Nephron (organoid): ENCODE results near the gene CD2AP.
"Not testable (repeated sequence)": the region's sequence is repeated elsewhere in the genome, so short reads cannot be mapped to it uniquely, and the experiment has no call there.

Source experiments
- H3K27ac Mint-ChIP-seq, 3 experiments: 2 replicates each; pipeline ENCODE4 v1.8.0; 2020; ENCODE audit warnings: mixed read lengths in 3 of 3, mild to moderate bottlenecking in 2 of 3, moderate library complexity in 1 of 3
- H3K27me3 Mint-ChIP-seq: 2 replicates; pipeline ENCODE4 v1.8.0; 2021; ENCODE audit warnings: low read depth, mild to moderate bottlenecking, moderate library complexity, mixed read lengths
- H3K36me3 Mint-ChIP-seq: 2 replicates; pipeline ENCODE4 v1.8.0; 2020; ENCODE audit warnings: low read depth, mixed read lengths
- H3K4me1 Mint-ChIP-seq: 2 replicates; pipeline ENCODE4 v1.8.0; 2020; ENCODE audit warnings: mixed read lengths
- H3K4me3 Mint-ChIP-seq, 3 experiments: 2 replicates each; pipeline ENCODE4 v1.8.0; 2020; ENCODE audit warnings: mild to moderate bottlenecking in 3 of 3, mixed read lengths in 3 of 3, moderate library complexity in 2 of 3
- H3K9me3 Mint-ChIP-seq: 2 replicates; pipeline ENCODE4 v1.8.0; 2020; ENCODE audit warnings: mixed read lengths
- CTCF ChIP-seq, 3 experiments: fragments of 200-600 bp; sonication (generic); IDR thresholded peaks; one replicate each; pipeline ENCODE4 v1.5.0; 2021; ENCODE audit warnings: antibody characterized with exemption in 3 of 3; ENCODE audit not compliant: unreplicated experiment in 3 of 3

Gene CD2AP

GRCh38 chr6:47437592-47437991 lies 40.0 kb upstream of the CD2AP start:
- Mint-ChIP-seq H3K4me1 (peaks cover 4% of the 10 kb centered on the region), H3K4me3 (no peak overlapping the region), H3K27ac (peak overlapping the region in 2 of 3 experiments; percentile 5 to 77), H3K36me3 (no peaks in the 10 kb centered on the region), H3K9me3 (no peaks in the 10 kb centered on the region), H3K27me3 (no peaks in the 10 kb centered on the region)
- TF ChIP-seq CTCF (IDR thresholded peaks at IDR 0.05; ENCODE audit: unreplicated experiment in 3 of 3) = no peak

GRCh38 chr6:47438481-47439347 lies 38.9 kb upstream of the CD2AP start:
- no peak overlapping the region for H3K27ac Mint-ChIP-seq
- H3K4me1 Mint-ChIP-seq = peaks cover 4% of the 10 kb centered on the region
- H3K4me3 Mint-ChIP-seq = no peak overlapping the region
- H3K36me3 Mint-ChIP-seq = no peaks in the 10 kb centered on the region
- no peak for TF ChIP-seq CTCF (IDR thresholded peaks at IDR 0.05; ENCODE audit: unreplicated experiment in 3 of 3)
- H3K9me3 Mint-ChIP-seq = no peaks in the 10 kb centered on the region
- H3K27me3 Mint-ChIP-seq = no peaks in the 10 kb centered on the region

- peaks cover 4% of the 10 kb centered on the region for H3K4me1 Mint-ChIP-seq
- H3K27me3 Mint-ChIP-seq = no peaks in the 10 kb centered on the region
- no peak overlapping the region for H3K4me3 Mint-ChIP-seq
- H3K27ac Mint-ChIP-seq = no peak overlapping the region
- no peaks in the 10 kb centered on the region for H3K36me3 Mint-ChIP-seq
- no peaks in the 10 kb centered on the region for H3K9me3 Mint-ChIP-seq
- TF ChIP-seq CTCF (IDR thresholded peaks at IDR 0.05; ENCODE audit: unreplicated experiment in 3 of 3) = no peak
Observed at GRCh38 chr6:47439348-47439668, 38.3 kb upstream of the CD2AP start.

- Mint-ChIP-seq H3K27me3 (no peaks in the 10 kb centered on the region), H3K27ac (peak overlapping the region in 1 of 3 experiments; percentile 45), H3K36me3 (no peaks in the 10 kb centered on the region), H3K9me3 (no peaks in the 10 kb centered on the region), H3K4me3 (no peak overlapping the region), H3K4me1 (peaks cover 4% of the 10 kb centered on the region)
- no peak for TF ChIP-seq CTCF (IDR thresholded peaks at IDR 0.05; ENCODE audit: unreplicated experiment in 3 of 3)
Observed at GRCh38 chr6:47440719-47441118, 36.9 kb upstream of the CD2AP start.

- H3K27me3 Mint-ChIP-seq, H3K36me3 Mint-ChIP-seq, H3K4me3 Mint-ChIP-seq, H3K9me3 Mint-ChIP-seq, H3K4me1 Mint-ChIP-seq: not testable (repeated sequence)
- peak overlapping the region in 1 of 3 experiments; percentile 9 for H3K27ac Mint-ChIP-seq
Observed at GRCh38 chr6:47444964-47445363, 32.6 kb upstream of the CD2AP start.

GRCh38 chr6:47446669-47447330 lies 30.8 kb upstream of the CD2AP start:
- Mint-ChIP-seq H3K27me3 (no peaks in the 10 kb centered on the region), H3K9me3 (no peaks in the 10 kb centered on the region), H3K36me3 (no peaks in the 10 kb centered on the region), H3K27ac (peak overlapping the region; percentile 34 to 82 (median 66)), H3K4me3 (no peak overlapping the region), H3K4me1 (peaks cover 4% of the 10 kb centered on the region)
- TF ChIP-seq CTCF (IDR thresholded peaks at IDR 0.05; ENCODE audit: unreplicated experiment in 3 of 3) = no peak
